ENCODE results near the gene TNRC18.
A peak's percentile ranks its signal among the peaks of the same experiment; 100 is the strongest.

Gene TNRC18

GRCh38 chr7:5413449-5413786 lies 10.2 kb downstream of the TNRC18 start:
- peaks cover 31% of the 10 kb centered on the region for H3K4me1 ChIP-seq (ENCODE audit: insufficient read depth, low read length)
- no peak overlapping the region for H3K9ac ChIP-seq (ENCODE audit: low read length)

DNA sequence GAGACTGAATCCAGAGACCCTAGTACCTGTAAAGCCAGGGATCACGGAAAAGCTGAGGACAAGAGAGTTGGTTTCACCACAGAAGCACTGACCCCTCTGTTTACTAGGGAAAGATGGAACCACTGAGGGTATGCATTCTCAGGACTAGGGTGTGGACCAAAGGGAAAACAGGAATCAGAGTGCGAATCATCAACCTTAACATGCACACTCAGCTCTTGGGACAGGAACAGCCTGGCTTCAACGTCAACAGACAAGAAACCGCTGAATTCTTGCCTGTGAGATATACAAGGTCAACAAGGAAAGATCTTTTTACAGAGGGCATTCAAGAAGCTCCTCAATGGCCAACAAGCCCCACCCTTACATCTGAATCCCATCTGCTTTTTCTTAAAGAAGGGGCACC lies 14.9 kb downstream of the TNRC18 start:
- H3K9ac ChIP-seq (ENCODE audit: low read length), result no peak overlapping the region
- H3K27me3 ChIP-seq (ENCODE audit: control insufficient read depth in 1 of 2, insufficient read depth in 2 of 2, low read length in 2 of 2), result no peaks in the 10 kb centered on the region
- H3K9me3 ChIP-seq (ENCODE audit: low read length), result no peaks in the 10 kb centered on the region
- H3K4me3 ChIP-seq (ENCODE audit: low read depth in 1 of 2, low read length in 2 of 2), result no peak overlapping the region
- peaks cover 46% of the 10 kb centered on the region for H3K4me1 ChIP-seq (ENCODE audit: insufficient read depth, low read length)
- peak overlapping the region; percentile 63 for H3K27ac ChIP-seq (ENCODE audit: low read depth, low read length)
- peaks cover 13% of the 10 kb centered on the region for H3K36me3 ChIP-seq (ENCODE audit: insufficient read depth, low read length)

More at GRCh38 chr7:5413449-5413786, 10.2 kb downstream of the TNRC18 start:
- peaks cover 6% of the 10 kb centered on the region for H3K36me3 ChIP-seq (ENCODE audit: insufficient read depth, low read length)
- peak overlapping the region; percentile 7 for H3K27ac ChIP-seq (ENCODE audit: low read depth, low read length)
- H3K4me3 ChIP-seq (ENCODE audit: low read depth in 1 of 2, low read length in 2 of 2), result no peak overlapping the region
- H3K9me3 ChIP-seq (ENCODE audit: low read length), result no peaks in the 10 kb centered on the region
- no peaks in the 10 kb centered on the region for H3K27me3 ChIP-seq (ENCODE audit: control insufficient read depth in 1 of 2, insufficient read depth in 2 of 2, low read length in 2 of 2)

DNA sequence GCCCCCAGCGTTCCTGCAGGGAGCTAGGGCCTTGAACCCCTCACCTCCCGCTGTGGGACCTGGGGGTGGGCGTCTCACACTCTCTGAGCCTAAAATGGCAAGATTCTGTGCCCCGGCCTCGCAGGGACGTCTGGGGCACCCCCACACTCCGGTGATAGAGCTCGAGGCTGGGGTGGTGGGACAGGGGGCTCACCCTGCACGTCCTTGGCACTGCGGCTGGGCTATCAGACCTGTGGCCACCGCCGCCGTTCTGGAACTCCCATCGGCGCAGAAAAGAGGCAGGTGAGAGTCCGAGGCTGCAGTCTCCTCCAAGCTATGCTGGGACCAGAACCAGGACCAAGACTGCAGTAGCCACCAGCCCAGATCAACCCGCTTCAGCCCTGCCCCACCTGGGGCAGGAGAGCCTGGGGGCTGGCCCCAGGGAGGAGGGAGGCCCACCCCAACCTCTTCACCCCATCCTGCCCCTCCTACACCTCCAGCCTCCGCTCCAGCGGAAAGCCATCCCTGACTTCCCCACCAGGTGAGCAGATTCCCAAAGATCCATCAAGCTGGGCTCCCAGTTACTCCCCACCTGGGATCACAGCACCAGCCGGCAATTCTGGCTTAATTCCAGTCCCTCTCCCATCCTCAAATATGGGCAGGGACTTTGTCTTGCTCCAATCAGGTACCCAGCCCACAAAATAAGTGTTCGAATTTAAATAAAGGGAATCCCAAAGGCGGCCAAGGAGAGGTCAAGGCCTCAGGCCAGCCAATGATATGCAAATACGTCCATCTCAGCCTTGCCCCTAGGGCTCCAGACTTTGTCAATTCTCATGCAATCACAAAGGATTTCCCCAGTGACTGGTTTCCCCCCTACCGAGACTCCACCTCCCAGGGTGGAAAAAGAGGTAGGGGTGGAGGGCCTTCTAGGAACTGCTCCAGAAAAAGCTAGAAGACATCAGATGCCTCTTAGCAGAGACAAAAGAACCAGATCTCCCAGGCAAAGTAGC lies 16.4 kb downstream of the TNRC18 start:
- no peaks in the 10 kb centered on the region for H3K27me3 ChIP-seq (ENCODE audit: control insufficient read depth in 1 of 2, insufficient read depth in 2 of 2, low read length in 2 of 2)
- no peak overlapping the region for H3K4me3 ChIP-seq (ENCODE audit: low read depth in 1 of 2, low read length in 2 of 2)
- peak overlapping the region; percentile 34 for H3K27ac ChIP-seq (ENCODE audit: low read depth, low read length)
- H3K4me1 ChIP-seq (ENCODE audit: insufficient read depth, low read length), result peaks cover 41% of the 10 kb centered on the region
- no peaks in the 10 kb centered on the region for H3K9me3 ChIP-seq (ENCODE audit: low read length)
- H3K36me3 ChIP-seq (ENCODE audit: insufficient read depth, low read length), result peaks cover 13% of the 10 kb centered on the region
- H3K9ac ChIP-seq (ENCODE audit: low read length), result no peak overlapping the region

DNA sequence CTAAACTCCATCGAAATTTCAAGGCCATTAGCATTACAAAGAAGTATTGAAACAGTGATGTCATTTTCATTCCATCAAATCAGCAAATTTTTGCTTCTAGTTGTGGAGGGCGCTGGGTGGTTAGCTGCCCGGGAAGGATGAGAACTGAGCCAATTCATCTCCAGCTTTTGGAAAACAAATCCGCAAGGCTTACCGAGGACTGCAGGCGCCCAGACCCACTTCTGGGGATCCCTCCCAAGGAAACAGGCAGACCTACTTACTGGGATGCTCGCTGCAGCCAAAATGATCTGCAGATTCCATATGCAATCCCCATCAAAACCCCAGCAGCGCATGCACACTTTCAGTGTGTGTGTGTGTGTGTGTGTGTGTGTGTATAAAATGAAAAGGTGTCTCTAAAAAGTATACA lies 19.2 kb downstream of the TNRC18 start:
- Histone ChIP-seq H3K27me3 (ENCODE audit: control insufficient read depth in 1 of 2, insufficient read depth in 2 of 2, low read length in 2 of 2) (no peaks in the 10 kb centered on the region), H3K36me3 (ENCODE audit: insufficient read depth, low read length) (peaks cover 15% of the 10 kb centered on the region), H3K9ac (ENCODE audit: low read length) (no peak overlapping the region), H3K4me1 (ENCODE audit: insufficient read depth, low read length) (peaks cover 38% of the 10 kb centered on the region), H3K4me3 (ENCODE audit: low read depth in 1 of 2, low read length in 2 of 2) (no peak overlapping the region), H3K27ac (ENCODE audit: low read depth, low read length) (no peak overlapping the region), H3K9me3 (ENCODE audit: low read length) (no peaks in the 10 kb centered on the region)

GRCh38 chr7:5403442-5403841 lies 20.2 kb downstream of the TNRC18 start:
- no peaks in the 10 kb centered on the region for H3K27me3 ChIP-seq (ENCODE audit: control insufficient read depth in 1 of 2, insufficient read depth in 2 of 2, low read length in 2 of 2)
- H3K27ac ChIP-seq (ENCODE audit: low read depth, low read length), result no peak overlapping the region
- H3K36me3 ChIP-seq (ENCODE audit: insufficient read depth, low read length), result peaks cover 15% of the 10 kb centered on the region
- H3K9me3 ChIP-seq (ENCODE audit: low read length), result no peaks in the 10 kb centered on the region
- peaks cover 31% of the 10 kb centered on the region for H3K4me1 ChIP-seq (ENCODE audit: insufficient read depth, low read length)
- H3K9ac ChIP-seq (ENCODE audit: low read length), result no peak overlapping the region
- H3K4me3 ChIP-seq (ENCODE audit: low read depth in 1 of 2, low read length in 2 of 2), result no peak overlapping the region

GRCh38 chr7:5397736-5398135 lies 25.9 kb downstream of the TNRC18 start:
- Histone ChIP-seq H3K36me3 (ENCODE audit: insufficient read depth, low read length) (peaks cover 22% of the 10 kb centered on the region), H3K9me3 (ENCODE audit: low read length) (no peaks in the 10 kb centered on the region), H3K27me3 (ENCODE audit: control insufficient read depth in 1 of 2, insufficient read depth in 2 of 2, low read length in 2 of 2) (no peaks in the 10 kb centered on the region), H3K27ac (ENCODE audit: low read depth, low read length) (peak overlapping the region; percentile 85), H3K4me1 (ENCODE audit: insufficient read depth, low read length) (peaks cover 17% of the 10 kb centered on the region), H3K4me3 (ENCODE audit: low read depth in 1 of 2, low read length in 2 of 2) (no peak overlapping the region), H3K9ac (ENCODE audit: low read length) (no peak overlapping the region)

- peaks cover 24% of the 10 kb centered on the region for H3K36me3 ChIP-seq (ENCODE audit: insufficient read depth, low read length)
- H3K9me3 ChIP-seq (ENCODE audit: low read length), result no peaks in the 10 kb centered on the region
- H3K4me1 ChIP-seq (ENCODE audit: insufficient read depth, low read length), result peaks cover 17% of the 10 kb centered on the region
- peak overlapping the region; percentile 85 for H3K27ac ChIP-seq (ENCODE audit: low read depth, low read length)
- no peak overlapping the region for H3K9ac ChIP-seq (ENCODE audit: low read length)
- peak overlapping the region in 1 of 2 donors; percentile 29 for H3K4me3 ChIP-seq (ENCODE audit: low read depth in 1 of 2, low read length in 2 of 2)
- H3K27me3 ChIP-seq (ENCODE audit: control insufficient read depth in 1 of 2, insufficient read depth in 2 of 2, low read length in 2 of 2), result no peaks in the 10 kb centered on the region
Measured at GRCh38 chr7:5396999-5397663, 26.5 kb downstream of the TNRC18 start.

DNA sequence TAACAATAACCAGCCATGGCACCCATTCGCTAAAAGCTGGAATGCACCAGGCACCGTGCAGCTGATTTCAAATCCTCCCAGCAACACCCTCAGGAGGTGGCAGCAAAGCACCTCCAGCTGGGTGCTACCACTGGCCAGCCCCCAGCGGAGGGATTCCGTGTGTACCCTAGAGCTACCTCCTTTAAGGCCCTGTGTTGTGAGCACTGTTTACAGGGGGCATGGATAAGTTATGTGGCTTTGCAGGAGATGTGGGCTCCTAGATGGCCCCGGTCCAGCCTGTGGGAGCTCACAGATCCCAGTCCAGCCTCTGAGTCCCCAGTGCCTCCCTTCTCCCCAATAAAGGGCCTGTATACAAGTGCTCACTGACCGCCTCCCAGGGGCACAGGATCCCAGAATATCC lies 27.1 kb downstream of the TNRC18 start:
- peaks cover 17% of the 10 kb centered on the region for H3K4me1 ChIP-seq (ENCODE audit: insufficient read depth, low read length)
- H3K27ac ChIP-seq (ENCODE audit: low read depth, low read length), result peak overlapping the region; percentile 85
- no peaks in the 10 kb centered on the region for H3K9me3 ChIP-seq (ENCODE audit: low read length)
- no peaks in the 10 kb centered on the region for H3K27me3 ChIP-seq (ENCODE audit: control insufficient read depth in 1 of 2, insufficient read depth in 2 of 2, low read length in 2 of 2)
- H3K9ac ChIP-seq (ENCODE audit: low read length), result no peak overlapping the region
- H3K36me3 ChIP-seq (ENCODE audit: insufficient read depth, low read length), result peaks cover 21% of the 10 kb centered on the region
- H3K4me3 ChIP-seq (ENCODE audit: low read depth in 1 of 2, low read length in 2 of 2), result peak overlapping the region in 1 of 2 donors; percentile 29

GRCh38 chr7:5395246-5395645 lies 28.4 kb downstream of the TNRC18 start:
- Histone ChIP-seq H3K36me3 (ENCODE audit: insufficient read depth, low read length) (peaks cover 24% of the 10 kb centered on the region), H3K9ac (ENCODE audit: low read length) (no peak overlapping the region), H3K27me3 (ENCODE audit: control insufficient read depth in 1 of 2, insufficient read depth in 2 of 2, low read length in 2 of 2) (no peaks in the 10 kb centered on the region), H3K4me3 (ENCODE audit: low read depth in 1 of 2, low read length in 2 of 2) (no peak overlapping the region), H3K9me3 (ENCODE audit: low read length) (no peaks in the 10 kb centered on the region), H3K27ac (ENCODE audit: low read depth, low read length) (peak overlapping the region; percentile 68), H3K4me1 (ENCODE audit: insufficient read depth, low read length) (peaks cover 26% of the 10 kb centered on the region)

DNA sequence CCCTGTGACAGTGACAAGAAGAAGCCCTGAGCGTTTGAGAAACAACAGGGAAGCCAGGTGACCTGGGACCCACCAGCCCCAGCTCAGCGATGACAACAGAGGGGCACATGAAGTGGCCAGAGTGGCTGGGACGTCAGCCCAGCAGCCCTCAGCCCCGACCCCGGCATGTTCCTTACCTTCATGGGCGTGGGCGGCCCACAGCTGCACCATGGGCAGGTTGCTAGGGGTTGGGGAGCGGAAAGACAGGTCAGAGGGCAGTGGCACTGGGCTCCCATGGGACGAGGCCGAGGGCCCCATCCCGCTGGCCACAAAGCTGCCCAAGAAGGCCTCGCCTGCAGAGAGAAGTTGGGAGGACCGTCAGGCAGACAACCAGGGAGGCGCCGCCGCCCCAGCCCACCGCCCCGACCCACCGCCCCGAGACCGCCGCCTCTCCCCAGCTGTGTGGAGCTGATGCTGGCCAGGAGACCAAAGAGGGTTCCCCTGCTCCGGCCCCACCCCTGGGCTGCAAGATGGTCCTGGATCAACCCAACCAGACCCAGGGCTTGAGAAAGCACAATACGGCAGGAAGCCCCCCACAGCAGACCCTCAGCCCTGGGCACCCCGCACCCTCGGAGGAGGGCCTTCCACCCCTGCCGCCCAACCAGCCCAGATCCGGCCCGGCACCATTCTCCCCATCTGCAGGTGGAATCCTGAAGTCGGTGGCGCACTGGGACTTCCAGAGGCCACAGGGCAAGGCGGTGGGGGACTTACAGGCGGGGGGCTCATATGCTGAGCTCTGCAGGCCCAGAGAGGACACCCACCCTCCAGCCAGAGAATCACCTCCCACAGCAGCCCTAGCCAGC lies 29.1 kb downstream of the TNRC18 start:
- no peak overlapping the region for H3K4me3 ChIP-seq (ENCODE audit: low read depth in 1 of 2, low read length in 2 of 2)

DNA sequence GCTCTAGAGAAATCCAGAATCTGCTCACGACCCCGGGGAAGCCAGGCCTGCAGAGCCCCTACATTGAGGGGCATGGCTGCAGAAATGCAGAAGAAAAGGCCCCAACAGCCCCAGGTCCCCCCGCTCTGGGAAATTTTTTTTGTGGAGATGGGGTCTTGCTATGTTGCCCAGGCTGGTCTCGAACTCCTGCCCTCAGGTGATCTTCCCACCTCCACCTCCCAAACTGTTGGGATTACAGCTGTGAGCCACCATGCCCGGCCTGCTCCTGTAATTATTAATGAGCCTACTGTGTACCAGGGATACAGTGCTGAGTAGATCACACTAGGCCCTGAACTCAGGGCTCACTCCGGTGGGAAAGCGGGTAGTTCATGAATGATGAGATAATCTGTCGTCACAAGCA lies 29.9 kb downstream of the TNRC18 start:
- H3K4me3 ChIP-seq (ENCODE audit: low read depth in 1 of 2, low read length in 2 of 2), result no peak overlapping the region
- no peaks in the 10 kb centered on the region for H3K27me3 ChIP-seq (ENCODE audit: control insufficient read depth in 1 of 2, insufficient read depth in 2 of 2, low read length in 2 of 2)
- peaks cover 35% of the 10 kb centered on the region for H3K36me3 ChIP-seq (ENCODE audit: insufficient read depth, low read length)
- peaks cover 27% of the 10 kb centered on the region for H3K4me1 ChIP-seq (ENCODE audit: insufficient read depth, low read length)
- H3K9ac ChIP-seq (ENCODE audit: low read length), result no peak overlapping the region
- H3K9me3 ChIP-seq (ENCODE audit: low read length), result no peaks in the 10 kb centered on the region
- H3K27ac ChIP-seq (ENCODE audit: low read depth, low read length), result no peak overlapping the region

More for the DNA sequence above, 29.1 kb downstream of the TNRC18 start:
- peak overlapping the region; percentile 16 for H3K27ac ChIP-seq (ENCODE audit: low read depth, low read length)
- H3K9me3 ChIP-seq (ENCODE audit: low read length), result no peaks in the 10 kb centered on the region
- H3K36me3 ChIP-seq (ENCODE audit: insufficient read depth, low read length), result peaks cover 32% of the 10 kb centered on the region
- peaks cover 27% of the 10 kb centered on the region for H3K4me1 ChIP-seq (ENCODE audit: insufficient read depth, low read length)
- H3K9ac ChIP-seq (ENCODE audit: low read length), result no peak overlapping the region
- no peaks in the 10 kb centered on the region for H3K27me3 ChIP-seq (ENCODE audit: control insufficient read depth in 1 of 2, insufficient read depth in 2 of 2, low read length in 2 of 2)
